ENCODE data around the gene CEBPZOS.

DNA sequence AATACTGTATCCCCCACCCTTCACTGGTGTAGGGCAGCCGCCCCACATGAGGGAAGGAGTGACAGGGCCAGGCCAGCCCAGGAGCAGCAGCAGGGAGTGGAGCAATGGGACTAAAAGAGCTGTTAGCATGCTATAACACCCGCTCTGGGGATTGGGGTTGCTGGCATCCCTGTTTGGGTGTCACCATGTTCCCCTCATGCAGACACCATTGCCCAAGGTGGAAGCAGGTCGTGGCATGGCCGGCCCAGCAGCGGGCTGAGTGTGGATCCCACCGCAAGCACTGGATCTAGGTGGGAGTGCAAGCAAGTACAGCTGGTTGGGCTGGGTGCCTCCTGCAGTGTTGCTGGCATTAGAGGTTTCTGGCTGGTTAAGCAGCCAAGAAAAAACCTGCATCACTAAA lies 4.5 kb upstream of the CEBPZOS start:
- TF ChIP-seq EZH2 (IDR thresholded peaks at IDR 0.05) (no peak), EZH2phosphoT487 (IDR thresholded peaks at IDR 0.05) (no peak)
- TF ChIP-seq, protein P1, sequence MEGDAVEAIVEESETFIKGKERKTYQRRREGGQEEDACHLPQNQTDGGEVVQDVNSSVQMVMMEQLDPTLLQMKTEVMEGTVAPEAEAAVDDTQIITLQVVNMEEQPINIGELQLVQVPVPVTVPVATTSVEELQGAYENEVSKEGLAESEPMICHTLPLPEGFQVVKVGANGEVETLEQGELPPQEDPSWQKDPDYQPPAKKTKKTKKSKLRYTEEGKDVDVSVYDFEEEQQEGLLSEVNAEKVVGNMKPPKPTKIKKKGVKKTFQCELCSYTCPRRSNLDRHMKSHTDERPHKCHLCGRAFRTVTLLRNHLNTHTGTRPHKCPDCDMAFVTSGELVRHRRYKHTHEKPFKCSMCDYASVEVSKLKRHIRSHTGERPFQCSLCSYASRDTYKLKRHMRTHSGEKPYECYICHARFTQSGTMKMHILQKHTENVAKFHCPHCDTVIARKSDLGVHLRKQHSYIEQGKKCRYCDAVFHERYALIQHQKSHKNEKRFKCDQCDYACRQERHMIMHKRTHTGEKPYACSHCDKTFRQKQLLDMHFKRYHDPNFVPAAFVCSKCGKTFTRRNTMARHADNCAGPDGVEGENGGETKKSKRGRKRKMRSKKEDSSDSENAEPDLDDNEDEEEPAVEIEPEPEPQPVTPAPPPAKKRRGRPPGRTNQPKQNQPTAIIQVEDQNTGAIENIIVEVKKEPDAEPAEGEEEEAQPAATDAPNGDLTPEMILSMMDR (IDR thresholded peaks at IDR 0.05): no peak

Data from neural progenitor cell (in vitro differentiated cells).